Astrocyte (in vitro differentiated cells and primary cell): Measurements from ENCODE around the gene TSPAN2.

Source experiments
- CTCF ChIP-seq: IDR thresholded peaks from 2 replicates; pipeline ENCODE4 v1.5.1; 2011; ENCODE audit warnings: low read depth, mild to moderate bottlenecking, inconsistent platforms, low read length, moderate library complexity; ENCODE audit not compliant: insufficient read depth
- EZH2 ChIP-seq: IDR thresholded peaks from 2 replicates; pipeline ENCODE4 v1.6.1; 2012; ENCODE audit warnings: mild to moderate bottlenecking, low read length, inconsistent platforms; ENCODE audit not compliant: insufficient read depth

- TF ChIP-seq EZH2 (no peak), CTCF (no peak)
These were observed 53.7 kb downstream of the TSPAN2 start for GRCh38 chr1:115035652-115036051.
